Astrocyte (in vitro differentiated cells and primary cell): ENCODE measurements around the gene VRK1. TPM values are rescaled to one million over a fixed set of nuclear protein-coding genes. Genes with fewer than 3 reads are reported as not detected.
"Not testable (repeated sequence)": the region's sequence is repeated elsewhere in the genome, so short reads cannot be mapped to it uniquely, and the experiment has no call there.

Source experiments
- DNase-seq: peaks from one replicate; pipeline ENCODE4 v3.0.0-alpha.2; 2010; ENCODE audit warnings: low read depth
- FAIRE-seq: peaks from 2 replicates; lab custom pipeline; 2011; peaks lifted over from hg19 to GRCh38; lab: Jason Lieb, UNC
- H2AFZ ChIP-seq: 2 replicates; pipeline ENCODE4 v1.6.0; 2012; ENCODE audit warnings: low read depth, low read length, inconsistent platforms
- H3K27ac ChIP-seq: 2 replicates; pipeline ENCODE4 v1.5.1; 2011; ENCODE audit warnings: low read depth, low read length, inconsistent platforms
- H3K27me3 ChIP-seq: 2 replicates; pipeline ENCODE4 v1.6.0; 2011; ENCODE audit warnings: low read length, inconsistent platforms; ENCODE audit not compliant: insufficient read depth
- H3K36me3 ChIP-seq: 2 replicates; pipeline ENCODE4 v1.5.1; 2011; ENCODE audit warnings: low read length, inconsistent platforms; ENCODE audit not compliant: insufficient read depth
- H3K4me1 ChIP-seq: 2 replicates; pipeline ENCODE4 v1.5.1; 2011; ENCODE audit warnings: low read length, inconsistent platforms; ENCODE audit not compliant: insufficient read depth
- H3K4me2 ChIP-seq: 2 replicates; pipeline ENCODE4 v1.6.0; 2012; ENCODE audit warnings: low read length, inconsistent platforms
- H3K4me3 ChIP-seq: 2 replicates; pipeline ENCODE4 v1.5.1; 2011; ENCODE audit warnings: low read depth, mild to moderate bottlenecking, low read length, inconsistent platforms; ENCODE audit not compliant: insufficient read depth
- H3K79me2 ChIP-seq: 2 replicates; pipeline ENCODE4 v1.6.0; 2012; ENCODE audit warnings: mild to moderate bottlenecking, low read length, inconsistent platforms; ENCODE audit not compliant: insufficient read depth
- H3K9ac ChIP-seq: 2 replicates; pipeline ENCODE4 v1.6.0; 2012; ENCODE audit warnings: mild to moderate bottlenecking, low read length, inconsistent platforms
- H3K9me3 ChIP-seq: 2 replicates; pipeline ENCODE4 v1.5.1; 2012; ENCODE audit warnings: low read depth, mild to moderate bottlenecking, low read length, inconsistent platforms; ENCODE audit not compliant: insufficient read depth
- H4K20me1 ChIP-seq: 2 replicates; pipeline ENCODE4 v1.6.0; 2012; ENCODE audit warnings: low read length, inconsistent platforms; ENCODE audit not compliant: insufficient read depth
- H3K27ac Mint-ChIP-seq: one replicate; pipeline ENCODE4 v1.8.0; 2021; ENCODE audit warnings: mild to moderate bottlenecking, mixed read lengths; ENCODE audit not compliant: unreplicated experiment
- H3K27me3 Mint-ChIP-seq: one replicate; pipeline ENCODE4 v1.8.0; 2021; ENCODE audit warnings: low read depth, mixed read lengths; ENCODE audit not compliant: unreplicated experiment
- H3K36me3 Mint-ChIP-seq: one replicate; pipeline ENCODE4 v1.8.0; 2021; ENCODE audit warnings: low read depth, mixed read lengths; ENCODE audit not compliant: unreplicated experiment
- H3K4me1 Mint-ChIP-seq: one replicate; pipeline ENCODE4 v1.8.0; 2021; ENCODE audit warnings: low read depth, mixed read lengths; ENCODE audit not compliant: unreplicated experiment
- H3K4me3 Mint-ChIP-seq: one replicate; pipeline ENCODE4 v1.8.0; 2021; ENCODE audit warnings: mild to moderate bottlenecking, moderate library complexity, mixed read lengths; ENCODE audit not compliant: unreplicated experiment
- H3K9me3 Mint-ChIP-seq: one replicate; pipeline ENCODE4 v1.8.0; 2021; ENCODE audit warnings: mild to moderate bottlenecking, mixed read lengths; ENCODE audit not compliant: unreplicated experiment
- EZH2 ChIP-seq: IDR thresholded peaks from 2 replicates; pipeline ENCODE4 v1.6.1; 2012; ENCODE audit warnings: mild to moderate bottlenecking, low read length, inconsistent platforms; ENCODE audit not compliant: insufficient read depth
- total RNA-seq: library from RNA; stranded (reverse); gene quantifications from 2 replicates; pipeline ENCODE4 v1.2.1, GENCODE V29; 2021
- TF ChIP-seq, protein P1 (sequence below): IDR thresholded peaks from 2 replicates; pipeline ENCODE4 v1.5.1; 2011; ENCODE audit warnings: low read depth, mild to moderate bottlenecking, inconsistent platforms, low read length, moderate library complexity; ENCODE audit not compliant: insufficient read depth

Gene VRK1
- total RNA-seq, 1 donor from 2014 or later, result 11.6 TPM

DNA sequence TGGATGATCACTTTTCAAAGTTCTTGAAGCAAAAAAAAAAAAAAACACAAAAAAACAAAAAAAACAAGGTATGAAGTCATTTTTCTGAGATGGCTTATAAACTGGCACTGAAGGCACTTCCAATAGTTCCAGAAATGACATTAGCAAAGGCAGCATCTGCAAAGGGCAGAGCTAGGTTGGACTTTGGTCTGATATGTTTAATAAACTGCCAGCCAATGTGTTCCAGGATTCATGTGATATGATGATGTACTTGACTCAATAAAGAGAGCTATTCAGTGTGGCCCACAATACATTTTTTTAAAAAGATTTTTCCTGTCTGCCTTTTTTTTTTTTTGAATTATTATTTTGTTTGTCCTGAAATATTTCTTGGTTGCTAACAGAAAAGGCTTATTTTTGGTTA lies 79.6 kb downstream of the VRK1 start:
- Mint-ChIP-seq H3K4me1 (no peaks in the 10 kb centered on the region), H3K4me3 (no peak overlapping the region), H3K36me3 (no peaks in the 10 kb centered on the region), H3K27ac (no peak overlapping the region), H3K27me3 (no peaks in the 10 kb centered on the region), H3K9me3 (no peaks in the 10 kb centered on the region)
- Histone ChIP-seq H4K20me1 (no peaks in the 10 kb centered on the region), H3K4me1 (no peaks in the 10 kb centered on the region), H2AFZ (no peak overlapping the region), H3K4me3 (no peak overlapping the region), H3K9ac (no peak overlapping the region), H3K4me2 (no peak overlapping the region), H3K36me3 (no peaks in the 10 kb centered on the region), H3K27me3 (no peaks in the 10 kb centered on the region), H3K27ac (no peak overlapping the region), H3K9me3 (no peaks in the 10 kb centered on the region), H3K79me2 (no peaks in the 10 kb centered on the region)
- DNase-seq (no peak), FAIRE-seq (no peak)
- TF ChIP-seq, protein P1, sequence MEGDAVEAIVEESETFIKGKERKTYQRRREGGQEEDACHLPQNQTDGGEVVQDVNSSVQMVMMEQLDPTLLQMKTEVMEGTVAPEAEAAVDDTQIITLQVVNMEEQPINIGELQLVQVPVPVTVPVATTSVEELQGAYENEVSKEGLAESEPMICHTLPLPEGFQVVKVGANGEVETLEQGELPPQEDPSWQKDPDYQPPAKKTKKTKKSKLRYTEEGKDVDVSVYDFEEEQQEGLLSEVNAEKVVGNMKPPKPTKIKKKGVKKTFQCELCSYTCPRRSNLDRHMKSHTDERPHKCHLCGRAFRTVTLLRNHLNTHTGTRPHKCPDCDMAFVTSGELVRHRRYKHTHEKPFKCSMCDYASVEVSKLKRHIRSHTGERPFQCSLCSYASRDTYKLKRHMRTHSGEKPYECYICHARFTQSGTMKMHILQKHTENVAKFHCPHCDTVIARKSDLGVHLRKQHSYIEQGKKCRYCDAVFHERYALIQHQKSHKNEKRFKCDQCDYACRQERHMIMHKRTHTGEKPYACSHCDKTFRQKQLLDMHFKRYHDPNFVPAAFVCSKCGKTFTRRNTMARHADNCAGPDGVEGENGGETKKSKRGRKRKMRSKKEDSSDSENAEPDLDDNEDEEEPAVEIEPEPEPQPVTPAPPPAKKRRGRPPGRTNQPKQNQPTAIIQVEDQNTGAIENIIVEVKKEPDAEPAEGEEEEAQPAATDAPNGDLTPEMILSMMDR, result no peak
- TF ChIP-seq EZH2, result no peak

DNA sequence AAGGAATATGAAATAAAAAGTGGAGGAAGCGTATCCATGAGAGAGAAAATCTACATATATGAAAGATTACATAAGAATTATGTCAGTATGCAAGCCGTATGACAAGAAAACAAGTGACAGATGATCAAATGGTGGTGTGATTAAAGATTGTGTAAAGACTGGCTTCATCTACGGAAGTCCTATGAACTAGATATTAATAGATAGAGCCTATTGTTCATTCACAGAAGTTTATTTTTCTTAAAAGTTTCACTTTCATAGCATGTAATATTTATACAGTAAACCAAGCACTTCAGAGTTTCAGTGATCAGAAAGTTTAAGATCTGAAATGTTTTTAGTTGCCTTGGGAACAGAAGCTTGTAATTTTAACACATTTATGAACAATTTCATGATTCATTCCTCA lies 84.5 kb downstream of the VRK1 start:
- H3K4me1 Mint-ChIP-seq, result no peaks in the 10 kb centered on the region
- TF ChIP-seq, protein P1, result no peak
- TF ChIP-seq EZH2, result no peak

DNA sequence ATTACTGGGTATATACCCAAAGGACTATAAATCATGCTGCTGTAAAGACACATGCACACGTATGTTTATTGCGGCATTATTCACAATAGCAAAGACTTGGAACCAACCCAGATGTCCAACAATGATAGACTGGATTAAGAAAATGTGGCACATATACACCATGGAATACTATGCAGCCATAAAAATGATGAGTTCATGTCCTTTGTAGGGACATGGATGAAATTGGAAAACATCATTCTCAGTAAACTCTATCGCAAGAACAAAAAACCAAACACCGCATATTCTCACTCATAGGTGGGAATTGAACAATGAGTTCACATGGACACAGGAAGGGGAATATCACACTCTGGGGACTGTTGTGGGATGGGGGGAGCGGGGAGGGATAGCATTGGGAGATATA lies 86.8 kb downstream of the VRK1 start:
- DNase-seq, H3K27ac ChIP-seq, H3K79me2 ChIP-seq, H3K36me3 ChIP-seq, H3K4me1 ChIP-seq, H3K9me3 Mint-ChIP-seq, H3K4me3 ChIP-seq, H3K27ac Mint-ChIP-seq, H3K27me3 ChIP-seq, H3K4me1 Mint-ChIP-seq, H3K4me3 Mint-ChIP-seq, H4K20me1 ChIP-seq, FAIRE-seq, H3K27me3 Mint-ChIP-seq, H3K9me3 ChIP-seq, H3K4me2 ChIP-seq, H2AFZ ChIP-seq, H3K9ac ChIP-seq, H3K36me3 Mint-ChIP-seq: not testable (repeated sequence)

More for the DNA sequence above, 84.5 kb downstream of the VRK1 start:
- Mint-ChIP-seq H3K27ac (no peak overlapping the region), H3K9me3 (no peaks in the 10 kb centered on the region), H3K36me3 (no peaks in the 10 kb centered on the region), H3K4me3 (no peak overlapping the region), H3K27me3 (no peaks in the 10 kb centered on the region)
- FAIRE-seq (no peak), DNase-seq (no peak)
- H3K79me2 ChIP-seq, result no peaks in the 10 kb centered on the region
- H3K9me3 ChIP-seq, result no peaks in the 10 kb centered on the region
- no peaks in the 10 kb centered on the region for H3K4me1 ChIP-seq
- H3K27ac ChIP-seq, result no peak overlapping the region
- H4K20me1 ChIP-seq, result no peaks in the 10 kb centered on the region
- H3K36me3 ChIP-seq, result no peaks in the 10 kb centered on the region
- H3K27me3 ChIP-seq, result no peaks in the 10 kb centered on the region
- H3K4me3 ChIP-seq, result no peak overlapping the region
- no peak overlapping the region for H3K4me2 ChIP-seq
- no peak overlapping the region for H2AFZ ChIP-seq
- no peak overlapping the region for H3K9ac ChIP-seq
